Esophagus muscularis mucosa (tissue), 4 donors: ENCODE data around the gene SLC22A12.

ENCODE experiments used
- CTCF ChIP-seq, 3 experiments: fragments of 200-600 bp in 2 of 3; fragments of 450-650 bp in 1 of 3; sonication (generic) in 2 of 3; IDR thresholded peaks; one replicate each; pipeline ENCODE4 v1.5.1; 2017 to 2019; ENCODE audit warnings: antibody characterized with exemption in 3 of 3, mild to moderate bottlenecking in 2 of 3, moderate library complexity in 1 of 3
- EP300 ChIP-seq: sonication (generic); formaldehyde crosslinking; IDR thresholded peaks from one replicate; pipeline ENCODE4 v1.6.1; 2017; ENCODE audit warnings: antibody characterized with exemption
- POLR2A ChIP-seq: fragments of 450-650 bp; IDR thresholded peaks from one replicate; pipeline ENCODE4 v1.6.1; 2017; ENCODE audit warnings: antibody characterized with exemption, moderate library complexity, mild to moderate bottlenecking, low read depth
- POLR2AphosphoS5 ChIP-seq, 2 donors: sonication (generic); formaldehyde crosslinking; IDR thresholded peaks; one replicate each; pipeline ENCODE4 v1.6.1; 2017; ENCODE audit warnings: antibody characterized with exemption in 2 of 2

GRCh38 chr11:64611176-64611575 is 20.2 kb downstream of the SLC22A12 start:
- TF ChIP-seq CTCF (IDR thresholded peaks at IDR 0.05) (no peak), EP300 (no peak), POLR2A (no peak), POLR2AphosphoS5 (IDR thresholded peaks at IDR 0.05) (no peak)
